Liver (tissue), 10 donors: ENCODE results near the gene CFL2. TPM values are rescaled to one million over a fixed set of nuclear protein-coding genes. Genes with fewer than 3 reads are reported as not detected.

Experiments used
- DNase-seq: peaks from one replicate; pipeline ENCODE4 v3.0.0-alpha.2; 2017; ENCODE audit warnings: low spot score
- H3K27ac ChIP-seq, 2 donors: one replicate each; pipeline ENCODE4 v1.7.0; 2013; ENCODE audit warnings: inconsistent platforms in 2 of 2, low read length in 2 of 2, control low read depth in 1 of 2, low read depth in 1 of 2, mild to moderate bottlenecking in 1 of 2
- H3K27me3 ChIP-seq, 4 donors: one replicate each; pipeline versions ENCODE4 v1.6.1 to v1.7.0; 2013; ENCODE audit warnings: low read length in 3 of 4, inconsistent platforms in 1 of 4, mild to moderate bottlenecking in 1 of 4, moderate library complexity in 1 of 4; ENCODE audit not compliant: control insufficient read depth in 4 of 4, insufficient read depth in 4 of 4
- H3K36me3 ChIP-seq, 4 donors: one replicate each; pipeline versions ENCODE4 v1.6.1 to v1.7.0; 2013; ENCODE audit warnings: low read length in 3 of 4, mild to moderate bottlenecking in 3 of 4, low read depth in 1 of 4, moderate library complexity in 1 of 4; ENCODE audit not compliant: control insufficient read depth in 4 of 4, insufficient read depth in 3 of 4
- H3K4me1 ChIP-seq, 4 donors: one replicate each; pipeline versions ENCODE4 v1.6.1 to v1.7.0; 2013; ENCODE audit warnings: low read length in 3 of 4, mild to moderate bottlenecking in 3 of 4, moderate library complexity in 1 of 4; ENCODE audit not compliant: control insufficient read depth in 4 of 4, insufficient read depth in 4 of 4
- H3K4me3 ChIP-seq, 3 donors: one replicate each; pipeline versions ENCODE4 v1.6.1 to v1.7.0; 2013; ENCODE audit warnings: low read length in 3 of 3, control low read depth in 1 of 3, low read depth in 1 of 3, mild to moderate bottlenecking in 1 of 3
- H3K9ac ChIP-seq, 2 donors: one replicate each; pipeline ENCODE4 v1.7.0; 2013; ENCODE audit warnings: low read length in 2 of 2, mild to moderate bottlenecking in 2 of 2, moderate library complexity in 2 of 2, control low read depth in 1 of 2, low read depth in 1 of 2
- H3K9me3 ChIP-seq, 4 donors: one replicate each; pipeline versions ENCODE4 v1.6.1 to v1.7.0; 2013; ENCODE audit warnings: low read length in 3 of 4; ENCODE audit not compliant: control insufficient read depth in 4 of 4
- EGR1 ChIP-seq, 2 donors: IDR thresholded peaks; 2 replicates each; pipeline ENCODE4 v1.6.1; 2016 to 2018; ENCODE audit warnings: antibody characterized with exemption in 2 of 2, low read depth in 2 of 2
- FOXA1 ChIP-seq: IDR thresholded peaks from 2 replicates; pipeline ENCODE4 v1.6.1; 2016; ENCODE audit warnings: antibody characterized with exemption
- RXRA ChIP-seq, 2 donors: IDR thresholded peaks; 2 replicates each; pipeline ENCODE4 v1.6.1; 2017 to 2018; ENCODE audit warnings: antibody characterized with exemption in 2 of 2, mild to moderate bottlenecking in 1 of 2
- SP1 ChIP-seq: IDR thresholded peaks from 2 replicates; pipeline ENCODE4 v1.6.1; 2018; ENCODE audit warnings: antibody characterized with exemption, mild to moderate bottlenecking
- YY1 ChIP-seq: IDR thresholded peaks from 2 replicates; pipeline ENCODE4 v1.6.1; 2016; ENCODE audit warnings: antibody characterized with exemption, mild to moderate bottlenecking
- polyA plus RNA-seq, 2 donors: library from polyadenylated mRNA; stranded (reverse) in 1 of 2; unstranded in 1 of 2; fragments of 200-250 nt in 1 of 2; fragments of >200 nt in 1 of 2; fragmentation: Nextera tagmentation in 1 of 2; extraction: Ambion mirVana in 1 of 2; gene quantifications; one replicate each; pipeline versions ENCODE4 v1.2.1 to v1.2.3, GENCODE V29; 2013 to 2015
- small RNA-seq: library from RNA; depleted of rRNA; stranded (forward); fragments of <200 nt; gene quantifications from one replicate; pipeline ENCODE3, GENCODE V24; 2014
- total RNA-seq, 2 donors: library from RNA; depleted of rRNA; stranded (reverse); fragments of >200 nt; gene quantifications; one replicate each; pipeline ENCODE4 v1.2.3, GENCODE V29; 2014
- TF ChIP-seq, protein P1 (sequence below): IDR thresholded peaks from 2 replicates; pipeline ENCODE4 v1.6.1; 2016; ENCODE audit warnings: antibody characterized with exemption
- donor health status: healthy.
- donor health status: healthy.
- donor health status: healthy.
- donor health status: healthy.
- donor health status: healthy.

The CFL2 gene
- total and polyA plus RNA-seq, 4 donors, result 37.2 to 76.1 (median 62.7) TPM

GRCh38 chr14:34662561-34663088 is 51.8 kb downstream of the CFL2 start (continued):
- TF ChIP-seq, protein P1, sequence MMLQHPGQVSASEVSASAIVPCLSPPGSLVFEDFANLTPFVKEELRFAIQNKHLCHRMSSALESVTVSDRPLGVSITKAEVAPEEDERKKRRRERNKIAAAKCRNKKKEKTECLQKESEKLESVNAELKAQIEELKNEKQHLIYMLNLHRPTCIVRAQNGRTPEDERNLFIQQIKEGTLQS, result no peak
- TF ChIP-seq SP1, result no peak

- H3K9ac ChIP-seq, result no peak overlapping the region
- no peaks in the 10 kb centered on the region for H3K36me3 ChIP-seq
- TF ChIP-seq YY1 (no peak), EGR1 (IDR thresholded peaks at IDR 0.05; ENCODE audit: low read depth in 2 of 2) (no peak), RXRA (IDR thresholded peaks at IDR 0.05) (no peak), SP1 (no peak), FOXA1 (no peak)
- TF ChIP-seq, protein P1, result no peak
- H3K4me3 ChIP-seq, result no peak overlapping the region
- DNase-seq, result no peak
- no peaks in the 10 kb centered on the region for H3K27me3 ChIP-seq
- H3K9me3 ChIP-seq, result no peaks in the 10 kb centered on the region
- no peak overlapping the region for H3K27ac ChIP-seq
- H3K4me1 ChIP-seq, result no peaks in the 10 kb centered on the region
Observed at GRCh38 chr14:34660796-34661195, 53.6 kb downstream of the CFL2 start.

Small RNA genes within 50 kb of the gene (small RNA-seq; reads per million reads assigned to genes)
- not detected for gene RNU6-1261P

Other genes with a start within 250 kb of the CFL2 start
- 10 to 100 TPM; 22.3 to 29.0 TPM for gene EAPP, start 174.9 kb downstream of the CFL2 start, total RNA-seq
- 10 to 100 TPM; 18.5 to 33.4 TPM for gene EAPP, start 174.9 kb downstream of the CFL2 start, polyA plus RNA-seq
- 10 to 100 TPM; 42.9 to 62.2 TPM for gene SNX6, start 84.4 kb downstream of the CFL2 start, total RNA-seq
- gene SNX6, start 84.4 kb downstream of the CFL2 start, polyA plus RNA-seq, result 10 to 100 TPM; 23.5 to 41.1 TPM
- 10 to 100 TPM; 18.5 to 44.9 TPM for gene BAZ1A, start 160.8 kb upstream of the CFL2 start, total RNA-seq
- 1 to 10 TPM; 4.5 to 8.1 TPM for gene BAZ1A, start 160.8 kb upstream of the CFL2 start, polyA plus RNA-seq